DND-41 (cell line): ENCODE data around the gene CDKN1A.

Experiments
- EZH2 ChIP-seq: IDR thresholded peaks from 3 replicates; pipeline ENCODE4 v1.6.1; 2012; ENCODE audit warnings: borderline replicate concordance, low read depth, mild to moderate bottlenecking, moderate library complexity, low read length, inconsistent platforms; ENCODE audit not compliant: severe bottlenecking
- TF ChIP-seq, protein P1 (sequence below): IDR thresholded peaks from 2 replicates; pipeline ENCODE4 v1.5.1; 2012; ENCODE audit warnings: borderline replicate concordance, low read length, moderate library complexity, mild to moderate bottlenecking; ENCODE audit not compliant: poor library complexity, severe bottlenecking; ENCODE audit errors: extremely low read depth

DNA sequence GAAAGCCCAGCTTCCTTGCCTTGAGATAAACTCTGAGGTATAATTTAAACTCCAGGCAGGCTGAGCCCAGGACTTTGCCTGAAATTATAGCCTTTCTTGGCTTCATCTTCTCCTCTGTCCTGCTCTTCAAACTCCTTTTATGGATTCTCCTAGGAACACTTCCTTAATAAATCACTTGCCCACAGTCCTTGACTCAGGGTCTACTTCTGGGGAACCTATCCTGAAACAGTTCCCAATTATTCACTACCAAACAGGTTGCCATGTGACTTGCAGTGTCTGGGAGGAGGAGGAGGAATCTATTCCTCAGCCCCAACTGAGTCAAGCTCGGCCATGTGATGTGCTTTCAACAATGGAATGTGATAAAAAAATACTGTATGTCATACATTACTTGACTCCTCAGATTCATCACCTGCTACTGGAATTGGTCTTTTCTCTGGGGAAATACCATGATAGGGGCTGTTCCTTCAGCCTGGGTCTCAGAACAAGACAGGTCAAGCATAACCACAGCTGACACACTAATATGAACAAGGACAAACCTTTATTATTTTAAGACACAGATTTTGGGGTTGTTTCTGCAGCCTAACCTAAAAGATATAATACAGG, 20.5 kb upstream of the CDKN1A start:
- TF ChIP-seq, protein P1, sequence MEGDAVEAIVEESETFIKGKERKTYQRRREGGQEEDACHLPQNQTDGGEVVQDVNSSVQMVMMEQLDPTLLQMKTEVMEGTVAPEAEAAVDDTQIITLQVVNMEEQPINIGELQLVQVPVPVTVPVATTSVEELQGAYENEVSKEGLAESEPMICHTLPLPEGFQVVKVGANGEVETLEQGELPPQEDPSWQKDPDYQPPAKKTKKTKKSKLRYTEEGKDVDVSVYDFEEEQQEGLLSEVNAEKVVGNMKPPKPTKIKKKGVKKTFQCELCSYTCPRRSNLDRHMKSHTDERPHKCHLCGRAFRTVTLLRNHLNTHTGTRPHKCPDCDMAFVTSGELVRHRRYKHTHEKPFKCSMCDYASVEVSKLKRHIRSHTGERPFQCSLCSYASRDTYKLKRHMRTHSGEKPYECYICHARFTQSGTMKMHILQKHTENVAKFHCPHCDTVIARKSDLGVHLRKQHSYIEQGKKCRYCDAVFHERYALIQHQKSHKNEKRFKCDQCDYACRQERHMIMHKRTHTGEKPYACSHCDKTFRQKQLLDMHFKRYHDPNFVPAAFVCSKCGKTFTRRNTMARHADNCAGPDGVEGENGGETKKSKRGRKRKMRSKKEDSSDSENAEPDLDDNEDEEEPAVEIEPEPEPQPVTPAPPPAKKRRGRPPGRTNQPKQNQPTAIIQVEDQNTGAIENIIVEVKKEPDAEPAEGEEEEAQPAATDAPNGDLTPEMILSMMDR = no peak
- TF ChIP-seq EZH2 = no peak
